Subcutaneous adipose tissue (tissue), 4 donors: Measurements from ENCODE around the gene ALS2CL. TPM values are rescaled to one million over a fixed set of nuclear protein-coding genes. Genes with fewer than 3 reads are reported as not detected.

Experiments used
- total RNA-seq, 4 donors: library from RNA; depleted of rRNA; stranded (reverse); fragments of >200 nt; gene quantifications; one replicate each; pipeline ENCODE4 v1.1.0, GENCODE V29; 2016
- TF ChIP-seq, protein P1 (sequence below): fragments of 450-650 bp; IDR thresholded peaks from one replicate; pipeline ENCODE4 v1.5.1; 2016; ENCODE audit warnings: low read depth, mild to moderate bottlenecking, control low read depth, antibody characterized with exemption, moderate library complexity

The ALS2CL gene
- total RNA-seq, 4 donors from 2014 or later = 4.4 to 30.3 (median 7.8) TPM

DNA sequence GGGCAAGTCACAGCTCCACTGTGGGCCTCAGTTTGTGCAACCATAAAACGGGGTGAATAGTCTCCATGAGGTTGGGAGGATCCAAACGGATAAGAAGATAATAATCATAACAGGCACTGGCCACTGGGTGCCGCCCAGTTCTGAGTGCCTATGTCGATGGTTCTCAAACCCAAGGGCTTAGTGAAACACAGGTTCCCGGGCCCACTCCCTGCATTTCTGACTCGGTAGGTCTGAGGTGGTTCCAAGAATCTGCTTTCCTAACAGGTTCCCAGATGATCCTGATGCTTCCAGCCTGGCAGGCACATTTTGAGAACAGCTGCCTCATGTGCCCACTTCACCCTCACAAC is 21.2 kb downstream of the ALS2CL start:
- TF ChIP-seq, protein P1, sequence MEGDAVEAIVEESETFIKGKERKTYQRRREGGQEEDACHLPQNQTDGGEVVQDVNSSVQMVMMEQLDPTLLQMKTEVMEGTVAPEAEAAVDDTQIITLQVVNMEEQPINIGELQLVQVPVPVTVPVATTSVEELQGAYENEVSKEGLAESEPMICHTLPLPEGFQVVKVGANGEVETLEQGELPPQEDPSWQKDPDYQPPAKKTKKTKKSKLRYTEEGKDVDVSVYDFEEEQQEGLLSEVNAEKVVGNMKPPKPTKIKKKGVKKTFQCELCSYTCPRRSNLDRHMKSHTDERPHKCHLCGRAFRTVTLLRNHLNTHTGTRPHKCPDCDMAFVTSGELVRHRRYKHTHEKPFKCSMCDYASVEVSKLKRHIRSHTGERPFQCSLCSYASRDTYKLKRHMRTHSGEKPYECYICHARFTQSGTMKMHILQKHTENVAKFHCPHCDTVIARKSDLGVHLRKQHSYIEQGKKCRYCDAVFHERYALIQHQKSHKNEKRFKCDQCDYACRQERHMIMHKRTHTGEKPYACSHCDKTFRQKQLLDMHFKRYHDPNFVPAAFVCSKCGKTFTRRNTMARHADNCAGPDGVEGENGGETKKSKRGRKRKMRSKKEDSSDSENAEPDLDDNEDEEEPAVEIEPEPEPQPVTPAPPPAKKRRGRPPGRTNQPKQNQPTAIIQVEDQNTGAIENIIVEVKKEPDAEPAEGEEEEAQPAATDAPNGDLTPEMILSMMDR = no peak

DNA sequence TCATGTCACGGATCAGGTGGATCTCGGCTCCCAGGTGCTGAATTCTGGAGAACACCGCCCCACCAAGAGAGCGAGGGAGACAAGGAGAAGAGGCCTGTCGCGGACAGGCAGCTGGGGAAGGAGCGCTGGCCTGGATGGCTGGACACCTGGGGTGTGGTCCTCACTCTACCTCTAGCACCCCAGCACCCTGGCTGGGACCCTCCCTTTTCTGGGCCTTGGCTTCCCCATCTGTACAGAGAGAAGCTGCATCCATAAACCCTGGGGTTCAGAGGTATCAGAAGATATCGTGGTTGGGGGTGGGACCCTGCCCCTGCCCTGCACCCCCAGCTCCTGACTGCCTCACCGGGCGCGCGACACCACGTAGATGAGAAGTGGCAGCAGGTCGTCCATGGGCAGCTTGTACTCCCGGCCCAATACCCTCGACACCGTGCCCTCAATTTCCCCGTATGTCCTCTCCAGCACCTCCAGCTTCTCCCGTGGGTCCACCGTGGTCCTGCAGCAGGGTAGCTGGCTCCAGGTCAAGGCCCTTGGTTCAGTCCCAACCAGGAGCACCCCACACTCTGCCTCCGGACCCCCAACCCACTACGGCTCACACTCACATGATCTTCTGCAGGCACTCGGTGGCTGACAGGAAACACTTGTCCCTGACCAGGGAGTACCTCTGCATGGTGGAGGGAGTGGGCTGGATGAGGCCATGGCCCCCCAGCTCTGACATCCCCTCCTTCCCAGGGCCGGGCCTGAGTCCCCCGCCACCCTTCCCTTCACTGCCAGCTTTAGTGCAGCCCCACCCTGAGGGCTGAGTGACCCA is 21.7 kb downstream of the ALS2CL start:
- TF ChIP-seq, protein P1 = no peak

DNA sequence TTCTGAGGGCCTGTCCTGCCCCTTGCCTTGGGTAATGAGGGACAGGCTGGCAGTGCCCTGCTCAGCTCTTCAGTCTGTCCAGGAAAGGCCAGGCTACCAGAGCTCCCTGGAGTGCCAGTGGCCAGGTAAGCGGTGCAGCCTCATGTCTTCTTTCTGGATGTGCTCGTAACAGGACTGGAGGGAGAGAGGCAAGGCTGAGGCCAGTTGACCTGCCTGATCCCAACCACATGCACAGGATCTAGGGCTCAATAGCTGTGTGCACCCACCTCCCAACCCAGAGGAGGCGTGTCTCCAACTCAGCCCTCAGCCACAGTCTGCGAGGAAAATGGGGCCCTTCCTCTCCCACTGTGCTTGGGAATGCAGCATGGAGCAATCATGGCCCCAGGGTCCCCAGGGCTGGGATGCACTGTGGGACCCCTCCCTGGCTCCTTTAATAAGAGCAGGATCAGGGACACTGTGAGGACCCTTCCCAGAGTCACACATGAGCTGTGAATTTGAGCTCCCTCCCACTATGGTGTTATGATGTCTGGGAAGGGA is 22.5 kb downstream of the ALS2CL start:
- TF ChIP-seq, protein P1 = no peak

DNA sequence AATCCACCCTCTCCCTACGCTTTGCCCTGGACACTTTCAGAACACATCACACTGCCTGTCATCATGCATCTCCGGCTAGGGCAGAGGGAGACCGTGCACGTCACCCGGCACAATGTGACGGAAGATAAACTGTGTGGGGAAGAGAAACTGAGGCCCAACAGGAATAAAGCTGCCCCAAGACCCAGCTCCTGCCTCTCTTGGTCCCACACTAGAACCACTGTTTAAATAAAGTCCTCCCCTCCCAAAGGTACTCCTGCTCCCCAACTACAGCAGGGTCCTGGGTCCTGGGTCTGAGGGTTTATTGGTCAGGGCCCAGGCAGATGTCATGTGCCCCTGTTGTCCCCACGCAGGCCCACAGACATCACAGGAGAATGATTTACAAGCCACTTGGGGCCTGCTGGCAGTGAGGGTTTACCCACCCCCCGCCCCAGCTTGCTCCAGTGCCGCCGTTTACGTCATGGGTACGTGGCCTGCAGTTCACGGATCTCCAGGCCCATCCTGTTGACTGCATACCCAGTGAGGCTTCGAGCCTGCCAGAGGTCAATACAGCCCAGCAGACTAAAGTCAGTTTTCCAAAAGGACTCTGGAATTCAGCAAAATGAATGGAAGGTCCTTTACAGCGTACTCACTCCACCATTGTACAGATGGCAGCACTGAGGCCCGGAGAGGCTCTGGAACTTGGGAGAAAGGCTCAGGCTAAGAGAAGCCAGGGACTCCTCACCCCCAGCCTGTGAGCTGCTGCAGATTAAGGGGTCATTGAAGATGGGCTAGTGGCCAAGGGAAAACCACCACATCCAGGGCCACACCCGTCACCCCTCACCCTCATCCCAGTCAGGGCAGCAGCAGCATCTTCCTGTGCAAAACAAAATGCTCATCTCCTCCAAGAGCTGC is 23.2 kb downstream of the ALS2CL start:
- TF ChIP-seq, protein P1 = no peak

DNA sequence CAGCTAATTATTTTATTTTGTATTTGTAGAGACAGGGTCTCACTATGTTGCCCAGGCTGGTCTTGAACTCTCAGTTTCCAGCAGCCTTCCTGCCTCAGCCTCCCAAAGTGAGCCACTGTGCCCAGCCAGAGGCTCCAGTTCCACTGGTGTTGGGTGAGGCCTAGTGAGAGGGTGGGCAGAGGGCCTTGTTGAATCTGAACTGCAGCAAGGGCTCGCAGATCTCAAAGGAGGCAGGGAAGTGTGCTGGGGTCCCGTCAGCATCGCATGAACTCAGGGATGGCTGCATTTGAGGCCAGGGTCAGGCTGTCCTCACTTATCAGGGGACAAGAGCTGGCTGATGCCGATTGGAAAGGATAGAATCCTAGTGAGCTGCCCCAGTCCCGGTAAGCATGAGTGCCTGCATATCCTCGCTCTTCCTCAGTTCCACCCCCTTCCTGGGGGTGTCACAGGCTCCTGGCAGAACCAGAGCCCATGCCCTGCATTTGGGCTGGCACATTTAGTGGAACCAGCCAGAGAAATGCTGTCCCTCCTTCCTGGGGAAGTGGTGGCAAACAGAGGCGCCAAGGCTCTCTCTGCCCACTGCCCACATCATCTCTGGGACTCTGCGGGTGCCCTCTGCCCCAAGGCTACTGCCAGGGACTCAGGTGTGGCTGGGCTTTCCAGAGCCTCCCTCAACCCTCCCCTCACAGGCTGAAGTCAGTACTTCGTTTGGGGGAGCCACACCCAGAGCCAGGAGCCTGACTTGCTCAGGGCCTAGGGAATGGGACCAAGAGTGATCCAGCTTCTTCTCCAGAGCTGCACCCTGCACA is 24.1 kb downstream of the ALS2CL start:
- TF ChIP-seq, protein P1 = no peak

DNA sequence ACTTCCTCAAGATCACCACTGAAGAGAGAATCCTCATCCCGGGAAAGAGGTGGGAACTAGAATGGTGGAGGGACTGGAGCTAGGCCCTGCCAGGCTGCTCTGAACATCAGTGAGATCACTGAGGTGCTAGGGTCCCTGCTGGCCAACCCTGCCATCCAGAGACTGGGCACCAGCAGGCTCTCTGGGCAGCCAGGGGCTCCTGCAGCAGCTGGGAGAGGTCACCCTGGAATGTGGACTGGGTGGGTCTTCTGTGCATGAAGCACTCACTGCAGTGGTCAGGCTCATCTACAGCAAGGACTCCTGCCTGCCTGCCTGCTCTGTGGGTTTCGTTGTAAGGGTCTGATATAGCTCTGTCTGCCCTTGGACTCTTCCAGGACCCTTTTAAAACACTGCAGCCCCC is 24.9 kb downstream of the ALS2CL start:
- TF ChIP-seq, protein P1 = no peak
